GM19452 (cell line): Measurements from ENCODE around the gene PTGER1.

Experiments used
- ATAC-seq: cut with Tn5 transposase; IDR thresholded peaks from one replicate; pipeline ENCODE4 v1.9.1; 2021; ENCODE audit not compliant: unreplicated experiment

Gene PTGER1

DNA sequence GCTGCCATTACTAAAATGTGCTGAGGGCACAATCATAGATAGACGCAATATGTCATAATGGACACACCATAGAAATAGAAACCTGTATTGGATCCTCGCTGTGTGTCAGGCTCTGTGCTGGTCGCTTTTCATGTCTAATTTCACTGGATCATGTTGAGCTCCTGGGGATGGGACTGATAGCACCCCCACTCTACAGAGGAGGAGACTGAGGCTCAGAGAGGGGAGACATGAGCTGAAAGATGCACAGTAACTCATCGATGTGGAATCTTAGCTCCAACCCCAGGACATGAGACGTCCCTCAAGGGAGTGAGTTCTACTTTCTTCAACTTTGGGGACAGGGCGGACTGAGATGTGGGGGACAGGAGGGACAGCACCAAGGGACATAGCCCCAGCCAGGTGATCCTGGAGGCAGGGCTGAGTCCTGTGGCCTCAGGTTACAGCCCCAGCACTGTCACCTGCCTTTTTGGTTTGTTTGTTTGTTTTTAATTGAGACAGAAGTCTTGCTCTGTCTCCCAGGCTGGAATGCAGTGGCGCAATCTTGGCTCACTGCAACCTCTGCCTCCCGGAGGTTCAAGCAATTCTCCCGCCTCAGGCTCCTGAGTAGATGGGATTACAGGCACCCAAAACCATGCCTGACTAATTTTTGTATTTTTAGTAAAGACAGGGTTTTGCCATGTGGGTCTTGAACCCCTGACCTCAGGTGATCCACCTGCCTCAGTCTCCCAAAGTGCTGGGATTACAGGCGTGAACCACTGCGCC, 27.4 kb upstream of the PTGER1 start:
- no peak for ATAC-seq

DNA sequence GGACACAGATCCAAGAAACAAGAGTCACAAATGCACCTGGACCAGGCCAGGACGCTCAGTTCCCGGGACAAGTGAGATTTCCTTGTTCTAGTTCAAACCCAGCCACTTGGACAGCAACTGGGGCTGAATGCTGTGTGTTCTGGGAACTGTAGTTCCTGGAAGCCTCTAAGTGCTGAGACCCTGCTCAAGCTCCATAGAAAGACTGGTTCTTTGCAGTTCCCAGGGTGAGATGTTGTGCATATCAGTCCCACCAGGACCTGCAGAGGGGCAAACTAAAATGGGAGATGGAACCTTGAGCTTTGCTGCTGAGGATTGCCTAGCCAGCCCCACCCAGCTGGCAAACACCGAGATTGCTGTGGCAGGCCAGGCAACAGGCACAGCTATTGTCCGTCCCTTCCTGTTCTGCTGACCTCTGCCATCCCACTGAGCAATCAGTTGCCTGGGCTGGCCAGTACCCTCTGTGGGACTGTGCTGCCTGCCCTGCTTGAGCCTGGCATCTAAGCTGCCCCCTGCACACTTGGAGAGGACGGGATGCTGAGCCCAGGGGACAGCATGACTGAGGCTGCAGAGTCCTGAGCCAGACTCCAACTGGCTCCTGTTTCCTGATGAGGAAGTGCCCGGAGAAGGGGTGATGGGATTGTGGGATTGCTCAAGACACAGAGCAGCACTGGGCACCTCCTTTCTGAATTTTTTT, 22.2 kb upstream of the PTGER1 start:
- no peak for ATAC-seq

DNA sequence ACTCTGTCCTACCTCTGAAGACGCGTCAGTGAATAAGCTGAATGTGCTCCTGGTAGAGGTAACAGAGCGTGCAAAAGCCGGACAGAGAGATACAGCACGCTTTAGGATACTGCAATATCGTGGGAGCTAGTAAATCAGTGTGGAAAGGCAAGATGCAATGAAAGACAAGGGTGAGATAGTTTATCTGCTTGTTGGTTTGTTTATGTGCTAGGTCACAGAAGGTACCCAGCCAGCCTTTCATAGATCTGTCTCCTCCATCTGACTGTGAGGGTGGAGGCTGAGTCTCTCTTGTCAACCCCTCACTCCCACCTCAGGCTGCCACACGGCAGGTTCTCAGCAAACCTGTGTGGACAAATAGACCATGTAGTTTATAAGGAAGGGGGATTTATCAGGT, 21.7 kb upstream of the PTGER1 start:
- ATAC-seq: no peak

DNA sequence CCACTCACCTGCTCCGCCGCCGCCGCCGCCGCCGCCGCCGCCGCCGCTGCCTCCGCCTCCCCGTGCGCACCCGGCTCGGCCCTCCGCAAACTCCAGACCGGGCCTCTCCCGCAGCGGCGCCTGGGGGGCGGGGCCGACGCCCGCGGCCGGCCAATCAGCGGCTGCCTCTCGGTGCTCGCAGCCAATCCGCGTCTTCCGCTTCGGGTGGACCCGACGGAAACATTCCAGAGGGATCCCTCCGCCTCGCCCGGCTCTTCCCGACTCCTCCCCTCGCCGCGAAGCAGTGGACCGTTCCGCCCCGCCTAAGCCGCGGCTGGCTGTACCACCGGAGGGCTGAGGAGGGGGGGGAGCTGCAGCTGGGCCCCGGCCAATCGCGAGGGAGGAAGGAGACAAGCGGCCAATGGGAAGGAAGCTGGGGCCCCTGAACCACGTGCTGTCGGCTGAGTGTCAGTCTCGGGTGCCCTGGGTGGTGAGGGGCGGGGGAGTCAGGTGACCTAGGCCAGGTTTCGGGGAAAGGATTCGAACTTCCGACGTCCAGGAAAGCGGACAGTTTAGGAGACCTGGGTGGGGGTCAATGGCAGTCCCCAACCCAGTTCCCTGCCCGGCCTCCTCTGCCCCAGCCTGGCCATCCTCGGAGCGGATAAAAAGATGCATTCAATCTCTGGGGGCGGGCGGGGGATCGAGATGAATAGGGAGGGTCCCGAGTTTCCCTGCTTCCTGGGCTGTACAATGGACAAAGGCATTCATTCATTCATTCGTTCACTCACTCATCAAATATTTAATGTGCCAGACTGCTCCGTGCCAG, 21.1 kb upstream of the PTGER1 start, which contains the start of gene GIPC1:
Gene GIPC1, minus strand, starts transcription at position 99 of the 805 bp plus-strand sequence. CDS start 13,151 bp downstream, outside the sequence.
- ATAC-seq: no peak

DNA sequence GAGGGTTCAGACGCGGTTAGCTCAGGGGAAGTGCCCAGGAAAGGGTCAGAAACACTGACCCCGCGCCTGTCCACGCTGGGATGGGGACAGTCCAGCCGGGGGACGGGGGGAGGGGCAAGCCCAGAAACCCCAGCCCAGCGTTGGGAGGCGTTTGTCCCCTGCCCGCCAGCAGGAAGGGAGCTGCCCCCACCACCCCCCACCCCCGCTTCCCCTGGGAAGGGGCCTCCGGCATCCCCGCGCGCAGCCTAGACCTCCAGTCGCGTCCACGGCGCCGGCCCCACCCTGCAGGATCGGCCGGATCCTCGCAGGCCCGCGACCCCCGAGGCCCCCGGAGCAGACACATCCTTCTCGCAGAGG, 20.5 kb upstream of the PTGER1 start:
- no peak for ATAC-seq

DNA sequence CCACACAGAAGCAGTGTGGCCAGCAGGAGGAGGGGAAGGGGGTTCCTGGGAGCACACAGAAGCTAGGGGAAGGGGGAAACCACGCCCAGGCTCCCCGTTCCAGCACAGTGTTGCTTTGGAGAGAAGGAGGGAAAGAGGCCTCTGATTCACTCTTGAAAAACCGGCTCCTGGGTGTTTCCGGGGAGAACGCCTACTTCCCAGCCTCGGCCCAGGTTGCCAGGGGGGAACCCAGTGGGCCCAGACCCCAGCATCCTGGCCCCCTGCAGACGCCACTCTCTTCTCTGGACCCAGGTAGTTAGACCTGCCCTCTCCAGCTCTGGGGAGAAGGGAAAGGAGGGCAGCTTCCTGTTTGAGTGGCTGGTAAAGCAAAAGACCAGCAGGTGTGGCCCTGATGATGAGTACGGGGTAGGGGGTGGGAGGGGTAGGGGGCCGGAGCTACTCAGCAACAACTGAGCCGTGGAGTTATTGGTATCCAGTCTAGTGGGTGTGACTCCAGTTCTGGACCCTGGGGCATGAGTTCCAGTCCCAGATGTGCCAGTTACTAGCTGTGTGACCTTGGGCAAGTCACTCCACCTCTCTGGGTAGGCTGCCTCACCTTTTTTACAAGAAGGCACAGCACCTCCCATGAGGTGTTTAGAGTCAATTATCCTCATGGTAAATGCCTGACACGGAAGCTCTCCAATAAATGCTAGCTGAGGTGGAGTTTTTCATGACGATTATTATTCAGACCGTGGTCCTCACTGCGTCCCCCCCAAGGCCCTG, 19.9 kb upstream of the PTGER1 start:
- ATAC-seq: no peak

DNA sequence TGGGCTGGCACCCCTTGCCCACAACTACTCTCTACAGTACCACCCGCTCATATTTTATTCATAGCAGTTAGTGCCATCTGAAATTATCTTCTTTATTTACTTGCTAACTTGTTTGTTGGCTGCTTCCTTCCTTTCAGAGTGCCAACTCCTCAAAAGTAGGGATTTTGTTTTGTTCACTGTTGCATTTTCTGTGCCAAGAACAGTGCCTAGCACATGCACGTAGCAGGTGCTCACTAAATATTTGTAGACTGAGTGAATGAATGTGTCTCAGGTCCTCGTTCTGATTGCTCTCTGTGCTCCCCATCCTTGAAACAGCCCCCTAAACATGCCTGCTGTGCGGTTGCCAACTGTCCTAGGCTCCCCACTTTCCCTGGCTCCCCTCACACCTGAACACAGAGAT, 19.3 kb upstream of the PTGER1 start:
- no peak for ATAC-seq

DNA sequence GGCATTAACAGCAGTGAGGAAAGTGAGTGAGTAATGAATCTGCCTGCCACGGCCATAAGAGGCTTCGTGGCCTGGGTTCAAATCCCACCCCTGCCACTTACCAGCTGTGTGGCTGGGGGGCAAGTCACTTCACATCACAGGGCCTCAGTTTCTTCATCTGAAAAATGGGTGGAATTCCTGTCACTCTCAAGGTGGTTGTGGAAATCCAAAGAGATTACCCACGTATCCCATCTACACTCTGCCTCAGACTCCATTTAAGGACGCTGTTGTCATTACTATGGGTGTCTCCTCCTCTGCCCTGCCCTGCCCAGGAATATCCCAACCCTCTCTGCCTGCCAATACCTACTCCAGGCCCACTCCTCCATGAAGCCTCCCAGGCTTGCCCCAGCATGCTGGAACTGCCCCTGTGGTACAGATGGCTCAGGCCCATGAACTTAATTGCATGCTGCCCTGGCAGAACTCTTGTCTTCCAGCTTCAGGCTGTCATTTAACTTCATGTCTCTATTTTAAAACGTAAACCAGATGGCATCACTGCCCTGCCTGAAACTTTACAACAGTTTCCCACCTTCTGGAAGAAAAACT, 17.7 kb upstream of the PTGER1 start:
- no peak for ATAC-seq

DNA sequence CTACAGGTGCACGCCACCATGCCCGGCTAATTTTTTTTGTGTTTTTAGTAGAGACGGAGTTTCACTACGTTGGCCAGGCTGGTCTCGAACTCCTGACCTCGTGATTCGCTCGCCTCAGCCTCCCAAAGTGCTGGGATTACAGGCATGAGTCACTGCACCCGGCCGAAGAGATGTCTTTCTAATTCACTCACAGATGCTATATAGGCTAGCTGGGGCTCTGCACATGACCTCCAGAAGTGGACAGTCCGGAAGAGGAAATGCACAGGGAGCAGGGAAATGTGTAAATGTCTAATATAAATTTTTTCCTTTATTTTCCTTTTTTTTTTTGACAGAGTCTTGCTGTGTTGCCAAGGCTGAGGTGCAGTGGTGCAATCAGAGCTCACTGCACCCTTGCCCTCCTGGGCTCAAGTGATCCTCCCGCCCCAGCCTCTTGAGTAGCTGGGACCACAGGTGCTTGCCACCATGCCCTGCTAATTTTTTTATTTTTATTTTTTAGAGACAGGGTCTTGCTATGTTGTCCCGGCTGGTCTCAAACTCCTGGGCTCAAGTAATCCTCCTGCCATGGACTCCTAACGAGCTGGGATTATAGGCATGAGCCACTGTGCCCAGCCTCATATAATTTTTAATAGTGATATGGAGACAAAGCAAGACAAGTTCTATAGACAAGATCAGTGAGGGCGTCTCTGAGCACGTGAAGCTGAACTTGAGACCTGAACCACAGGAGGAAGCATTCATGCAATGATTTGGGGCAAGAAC, 12.4 kb upstream of the PTGER1 start:
- no peak for ATAC-seq

DNA sequence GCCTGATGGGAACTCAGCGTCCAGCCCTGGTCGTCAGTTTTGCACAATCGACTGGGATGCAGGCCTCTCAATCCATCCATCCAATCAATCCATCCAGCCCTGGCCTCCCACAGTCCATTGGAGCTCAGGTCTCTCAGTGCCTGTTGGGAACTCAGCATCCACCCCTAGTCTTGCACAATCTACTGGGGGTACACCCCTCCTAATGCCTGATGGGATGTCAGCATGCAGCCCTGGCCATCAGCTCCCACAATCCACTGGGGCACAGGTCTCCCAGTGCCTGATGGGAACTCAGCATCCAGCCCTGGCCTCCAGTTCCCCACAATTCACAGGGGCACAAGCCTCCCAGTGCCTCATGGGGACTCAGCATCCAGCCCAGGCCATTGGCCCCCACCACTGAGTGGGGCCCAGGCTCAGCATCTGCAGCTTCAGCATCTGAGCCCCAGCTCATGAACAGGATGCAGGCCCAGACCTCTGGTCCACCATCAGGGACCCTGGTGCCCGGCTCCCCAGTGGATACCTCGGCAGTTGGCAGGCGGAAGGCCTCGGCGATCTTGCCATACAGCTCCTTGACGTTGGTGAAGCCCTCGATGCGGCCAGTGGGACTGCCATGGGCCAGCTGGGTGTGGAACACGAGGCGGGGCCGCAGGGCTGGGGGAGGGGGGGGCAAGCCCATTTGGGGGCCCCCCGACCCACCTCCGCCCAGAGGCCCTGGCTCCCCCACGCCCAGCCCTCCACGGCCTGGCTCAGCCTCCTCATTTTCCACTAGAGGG, 7.2 kb upstream of the PTGER1 start:
- ATAC-seq: no peak

DNA sequence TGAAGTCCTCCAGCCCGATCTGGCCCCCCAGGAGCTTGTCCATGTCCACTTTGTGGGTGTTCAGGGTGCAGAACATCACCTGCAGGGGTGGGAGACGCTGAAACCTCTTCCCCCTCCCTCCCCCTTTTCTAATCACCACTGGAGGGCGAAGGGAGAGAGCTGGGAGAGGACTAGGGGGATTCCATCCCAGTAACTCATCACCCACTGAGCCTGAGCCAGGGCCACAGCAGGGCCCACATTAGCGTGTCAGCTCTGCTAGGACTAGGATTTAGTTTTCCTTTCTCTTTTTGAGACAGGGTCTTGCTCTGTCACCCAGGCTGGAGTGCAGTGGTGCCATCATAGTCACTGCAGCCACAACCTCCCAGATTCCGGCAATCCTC, 5.5 kb upstream of the PTGER1 start:
- ATAC-seq: no peak

DNA sequence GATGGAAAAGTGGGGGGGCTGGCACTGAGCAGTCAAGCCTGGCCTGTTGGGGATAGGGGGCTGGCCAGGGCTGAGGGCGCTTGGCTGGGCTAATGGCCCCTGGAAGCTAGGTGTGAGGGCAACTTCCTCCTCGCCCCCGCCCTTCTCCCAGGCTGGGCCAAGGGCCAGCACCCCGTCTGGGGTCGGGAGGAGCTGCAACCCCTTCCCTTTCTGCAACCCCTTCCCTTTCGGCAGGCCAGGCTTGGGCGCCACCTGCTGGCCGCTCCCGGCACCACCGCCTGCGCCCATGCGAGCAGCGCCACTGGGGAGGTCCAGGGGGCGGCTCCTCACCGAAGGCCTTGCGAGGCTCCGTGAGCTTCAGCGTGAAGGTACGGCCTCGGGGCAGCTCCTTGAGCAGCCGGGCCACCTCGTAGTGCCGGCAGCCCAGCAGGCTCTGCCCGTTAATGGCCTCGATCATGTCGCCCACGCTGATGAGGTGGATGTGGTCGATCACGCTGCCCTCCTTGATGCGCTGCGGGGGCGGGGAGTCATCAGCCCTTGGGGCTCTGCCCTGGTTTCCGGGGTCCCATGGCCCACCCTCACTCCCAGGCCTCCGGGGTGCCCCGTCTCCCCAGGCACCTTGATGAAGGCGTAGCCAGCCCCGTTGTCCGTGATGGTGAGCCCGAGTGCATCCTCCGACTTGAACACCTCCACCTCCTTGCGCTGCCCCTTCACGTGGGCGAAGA, 5.0 kb upstream of the PTGER1 start:
- ATAC-seq: no peak

DNA sequence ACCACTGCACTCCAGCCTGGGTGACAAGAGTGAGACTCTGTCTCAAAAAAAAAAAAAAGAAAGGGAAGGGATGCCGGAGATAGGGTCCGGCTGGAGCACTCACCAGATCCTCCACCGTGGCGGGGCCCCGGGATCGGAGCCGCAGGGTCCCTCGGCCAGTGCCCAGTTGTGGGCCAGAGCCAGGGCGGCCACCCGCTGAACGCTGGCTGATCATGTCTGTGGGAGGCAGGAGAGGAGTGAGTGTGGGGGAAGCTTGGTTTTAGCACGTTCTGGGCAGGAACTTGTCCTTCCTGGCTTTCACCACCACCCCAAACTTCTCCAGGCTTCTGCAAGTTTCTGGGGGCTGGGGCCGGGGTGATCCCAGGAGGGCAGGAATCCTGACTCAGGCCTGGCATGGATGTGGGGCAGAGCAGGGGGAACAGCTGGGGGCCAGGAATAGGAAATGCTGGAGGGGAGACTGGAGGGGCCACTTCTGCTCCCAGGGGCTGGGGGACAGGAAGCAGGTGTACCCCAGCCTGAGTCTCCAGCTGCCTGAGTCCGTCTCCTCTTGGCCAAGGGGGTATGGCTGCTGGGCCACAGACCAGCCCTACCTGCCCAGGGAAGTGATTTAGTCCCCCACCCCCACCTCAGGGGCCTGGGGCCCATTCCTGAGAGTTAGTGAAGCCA, 4.3 kb upstream of the PTGER1 start:
- no peak for ATAC-seq

DNA sequence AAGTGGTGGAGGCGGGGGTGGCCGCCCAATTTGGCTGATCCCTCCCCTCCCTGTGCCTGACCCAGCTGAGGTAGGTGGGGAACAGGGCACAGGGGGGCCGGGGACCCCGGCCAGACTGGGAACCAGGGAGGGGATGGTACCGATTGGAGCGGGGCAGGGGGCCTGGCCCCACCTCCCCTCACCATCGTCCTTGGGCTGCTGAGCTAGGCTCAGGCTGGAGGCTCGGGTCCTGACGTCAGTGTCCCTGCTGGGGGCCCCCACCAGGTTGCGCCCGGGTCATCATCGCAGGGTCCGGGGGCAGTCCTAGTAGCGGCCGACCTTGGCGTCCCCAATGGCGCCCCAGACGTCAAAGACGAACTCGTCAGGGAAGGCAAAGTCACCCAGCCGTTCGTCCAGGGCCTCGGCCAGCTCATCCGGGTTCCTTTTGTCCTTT, 3.0 kb upstream of the PTGER1 start:
- ATAC-seq: no peak

DNA sequence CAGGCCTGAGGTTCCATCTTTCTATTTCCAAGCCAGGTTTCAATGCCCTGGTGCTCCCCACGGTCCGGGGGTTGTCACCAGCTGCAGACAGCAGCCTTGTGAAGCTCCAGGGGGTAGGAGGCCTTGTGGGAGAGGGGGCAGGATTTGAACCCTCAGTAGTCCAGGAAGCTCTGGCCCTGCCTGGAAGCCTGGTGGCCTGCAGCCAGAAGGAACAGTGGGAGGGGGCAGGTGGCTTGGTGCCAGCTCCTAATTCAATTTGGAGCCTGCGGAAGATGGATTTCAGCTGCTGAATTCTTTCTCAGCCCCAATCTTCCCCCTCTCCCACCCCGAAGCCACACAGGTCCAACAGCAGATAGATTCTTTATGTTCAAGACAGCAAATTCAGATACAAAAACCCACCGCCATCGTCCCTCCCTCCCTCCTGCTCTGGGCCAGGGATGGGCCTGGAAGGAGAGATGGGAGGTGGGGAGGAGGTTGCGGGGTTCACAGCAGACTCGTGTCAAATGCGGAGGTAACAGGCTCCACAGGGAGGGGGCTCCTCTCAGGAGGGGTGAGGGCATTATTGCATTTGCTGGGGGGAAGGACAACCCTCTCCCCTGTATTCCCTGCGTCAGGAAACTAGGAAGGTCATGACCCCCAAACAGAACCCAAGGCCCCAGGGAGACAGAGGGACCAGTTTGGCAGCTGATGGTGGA, 2.4 kb upstream of the PTGER1 start:
- ATAC-seq: no peak

DNA sequence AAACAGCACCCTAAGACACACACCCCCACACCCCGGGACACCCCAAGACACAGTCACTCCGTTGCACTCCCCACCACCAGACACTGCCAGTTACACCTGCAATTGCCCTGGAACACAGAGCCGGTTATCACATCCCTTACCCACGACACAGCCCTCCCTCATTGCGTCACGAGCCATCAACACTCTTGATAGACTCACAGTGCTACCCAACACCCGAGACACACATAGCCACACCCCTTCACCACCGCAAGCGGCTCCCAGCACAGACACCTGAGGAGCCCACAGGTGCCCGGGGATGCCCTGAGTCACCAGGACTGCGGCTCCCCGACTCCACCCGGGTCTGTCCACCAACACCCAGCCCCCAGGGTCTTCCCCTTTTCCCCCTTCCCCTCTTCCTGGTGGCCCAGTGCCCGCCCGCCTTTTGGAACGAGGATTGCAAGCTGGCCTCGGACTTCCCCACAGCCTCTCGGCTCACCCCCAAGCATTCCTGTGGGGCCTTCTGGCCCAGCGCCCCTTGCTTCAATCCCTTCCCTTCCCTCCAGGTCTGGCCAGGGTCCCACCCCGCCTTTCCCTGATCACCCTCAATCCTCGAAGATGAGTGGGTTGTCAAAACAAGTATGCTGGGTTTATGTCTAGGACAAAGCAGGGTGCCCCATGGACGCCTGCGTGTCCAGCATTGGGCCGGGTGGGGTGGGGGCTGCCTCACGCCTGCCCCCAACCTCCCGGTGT, 1.7 kb upstream of the PTGER1 start:
- no peak for ATAC-seq

DNA sequence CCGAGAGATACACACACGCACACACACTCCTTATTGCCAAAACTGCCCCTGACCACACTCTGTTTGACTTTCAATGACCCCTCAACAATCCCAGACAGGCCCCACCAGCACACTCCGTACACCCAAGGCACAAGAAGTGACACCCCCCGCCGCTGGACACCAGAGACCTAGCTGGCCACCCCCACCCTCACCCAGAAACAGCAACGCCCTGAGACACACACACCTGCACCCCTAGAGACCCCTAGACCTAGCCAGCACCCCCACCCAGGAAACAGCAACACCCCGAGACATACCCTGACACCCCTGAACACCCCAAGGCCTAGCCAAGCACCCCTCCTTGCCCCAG, 1.1 kb upstream of the PTGER1 start:
- ATAC-seq: no peak
